WI38 (cell line): Measurements from ENCODE around the gene PITPNB.

ENCODE experiments used
- H3K4me3 ChIP-seq: 2 replicates; pipeline ENCODE4 v1.5.1; 2011; ENCODE audit warnings: low read depth, mild to moderate bottlenecking, control low read depth, low read length
- TF ChIP-seq, protein P1 (sequence below): IDR thresholded peaks from 2 replicates; pipeline ENCODE4 v1.5.1; 2012; ENCODE audit warnings: low read depth, mild to moderate bottlenecking, control low read depth, low read length

Gene PITPNB

GRCh38 chr22:27802346-27803073 lies 116.5 kb downstream of the PITPNB start:
- peak overlapping the region; percentile 73 for H3K4me3 ChIP-seq
- TF ChIP-seq, protein P1, sequence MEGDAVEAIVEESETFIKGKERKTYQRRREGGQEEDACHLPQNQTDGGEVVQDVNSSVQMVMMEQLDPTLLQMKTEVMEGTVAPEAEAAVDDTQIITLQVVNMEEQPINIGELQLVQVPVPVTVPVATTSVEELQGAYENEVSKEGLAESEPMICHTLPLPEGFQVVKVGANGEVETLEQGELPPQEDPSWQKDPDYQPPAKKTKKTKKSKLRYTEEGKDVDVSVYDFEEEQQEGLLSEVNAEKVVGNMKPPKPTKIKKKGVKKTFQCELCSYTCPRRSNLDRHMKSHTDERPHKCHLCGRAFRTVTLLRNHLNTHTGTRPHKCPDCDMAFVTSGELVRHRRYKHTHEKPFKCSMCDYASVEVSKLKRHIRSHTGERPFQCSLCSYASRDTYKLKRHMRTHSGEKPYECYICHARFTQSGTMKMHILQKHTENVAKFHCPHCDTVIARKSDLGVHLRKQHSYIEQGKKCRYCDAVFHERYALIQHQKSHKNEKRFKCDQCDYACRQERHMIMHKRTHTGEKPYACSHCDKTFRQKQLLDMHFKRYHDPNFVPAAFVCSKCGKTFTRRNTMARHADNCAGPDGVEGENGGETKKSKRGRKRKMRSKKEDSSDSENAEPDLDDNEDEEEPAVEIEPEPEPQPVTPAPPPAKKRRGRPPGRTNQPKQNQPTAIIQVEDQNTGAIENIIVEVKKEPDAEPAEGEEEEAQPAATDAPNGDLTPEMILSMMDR: no peak
